ENCODE measurements around the gene ZNF692. TPM values are rescaled to one million over a fixed set of nuclear protein-coding genes. Genes with fewer than 3 reads are reported as not detected.
A peak's percentile ranks its signal among the peaks of the same experiment; 100 is the strongest.

Gene ZNF692
- total and polyA plus RNA-seq, 2 of the 13 experiments (the other 11 are each of a cell fraction or from before 2014, with no cell fraction given), result 27.3 to 45.8 TPM

DNA sequence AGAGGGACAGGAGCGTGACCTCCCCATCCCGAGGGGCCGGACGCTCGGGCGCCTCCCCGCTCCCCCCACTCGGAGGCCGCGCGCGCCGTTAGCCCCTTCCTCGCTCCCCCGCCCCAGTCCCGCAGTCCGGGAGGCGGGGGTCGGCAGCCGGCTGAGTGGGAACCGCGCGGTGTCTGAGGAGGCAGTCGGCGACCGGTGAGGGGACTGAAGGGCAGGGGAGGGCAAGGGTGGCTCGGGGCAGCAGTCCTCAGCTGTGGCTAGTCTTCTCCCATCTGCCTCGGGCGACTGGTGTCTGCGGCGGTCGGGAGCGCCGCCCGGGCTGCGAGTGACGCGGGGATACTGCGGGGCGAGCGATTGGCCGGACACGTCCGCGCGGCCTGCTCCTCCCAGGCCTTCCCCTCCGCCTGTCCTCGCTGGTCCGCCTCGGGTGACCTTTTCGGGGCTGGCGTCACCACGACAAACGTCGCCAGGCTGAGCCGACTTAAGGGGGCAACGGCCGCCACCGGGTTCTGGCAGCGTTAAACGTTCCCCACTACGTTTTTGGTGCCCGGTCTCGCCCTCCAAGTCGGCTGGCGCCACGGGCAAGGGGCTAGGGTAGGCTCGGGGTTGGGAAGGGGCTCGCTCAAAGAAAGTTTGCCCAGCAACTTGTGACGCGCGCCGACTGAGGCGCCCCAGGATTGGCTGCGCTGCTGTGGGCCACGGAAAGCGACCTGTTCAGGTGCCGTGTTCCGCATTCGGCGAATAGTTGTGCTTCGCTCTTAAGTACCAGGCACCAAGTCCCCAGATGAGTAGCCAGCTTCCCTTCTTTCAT, 20.3 kb downstream of the ZNF692 start (continued):
- 0 out of 2 replicates have a peak, but pooled peaks have one; percentile 13 for TF ChIP-seq HNF4A (CRISPR knock-in tag; IDR thresholded peaks at IDR 0.05)
- peak; percentile 84 for TF ChIP-seq NFYC (CRISPR knock-in tag; IDR thresholded peaks at IDR 0.05)
- no peak for TF ChIP-seq ZNF264 (CRISPR knock-in tag; IDR thresholded peaks at IDR 0.05)
- no peak for TF ChIP-seq KLF11 (CRISPR knock-in tag; IDR thresholded peaks at IDR 0.05)
- TF ChIP-seq, protein P1, sequence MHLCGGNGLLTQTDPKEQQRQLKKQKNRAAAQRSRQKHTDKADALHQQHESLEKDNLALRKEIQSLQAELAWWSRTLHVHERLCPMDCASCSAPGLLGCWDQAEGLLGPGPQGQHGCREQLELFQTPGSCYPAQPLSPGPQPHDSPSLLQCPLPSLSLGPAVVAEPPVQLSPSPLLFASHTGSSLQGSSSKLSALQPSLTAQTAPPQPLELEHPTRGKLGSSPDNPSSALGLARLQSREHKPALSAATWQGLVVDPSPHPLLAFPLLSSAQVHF (CRISPR knock-in tag; IDR thresholded peaks at IDR 0.05), result peak; percentile 66; the same call in 1 of the 2 replicates
- no peak for TF ChIP-seq ZNF562 (CRISPR knock-in tag; IDR thresholded peaks at IDR 0.05; ENCODE audit: borderline replicate concordance)
- peak; percentile 61 for TF ChIP-seq KMT2B (CRISPR knock-in tag; IDR thresholded peaks at IDR 0.05)
- TF ChIP-seq NFKBIZ (CRISPR knock-in tag; IDR thresholded peaks at IDR 0.05), result no peak
- TF ChIP-seq RXRB (CRISPR knock-in tag; IDR thresholded peaks at IDR 0.05; ENCODE audit: borderline replicate concordance), result peak; percentile 44
- 0 out of 2 replicates have a peak, but pooled peaks have one; percentile 20 for TF ChIP-seq CCDC6 (CRISPR knock-in tag; IDR thresholded peaks at IDR 0.05)
- peak; percentile 85 for TF ChIP-seq ZNF772 (CRISPR knock-in tag; IDR thresholded peaks at IDR 0.05)
- TF ChIP-seq ETV6 (CRISPR knock-in tag; conservative IDR thresholded peaks at IDR 0.05), result 0 out of 2 replicates have a peak, but pooled peaks have one; percentile 29
- TF ChIP-seq, protein P2, sequence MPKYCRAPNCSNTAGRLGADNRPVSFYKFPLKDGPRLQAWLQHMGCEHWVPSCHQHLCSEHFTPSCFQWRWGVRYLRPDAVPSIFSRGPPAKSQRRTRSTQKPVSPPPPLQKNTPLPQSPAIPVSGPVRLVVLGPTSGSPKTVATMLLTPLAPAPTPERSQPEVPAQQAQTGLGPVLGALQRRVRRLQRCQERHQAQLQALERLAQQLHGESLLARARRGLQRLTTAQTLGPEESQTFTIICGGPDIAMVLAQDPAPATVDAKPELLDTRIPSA (CRISPR knock-in tag; IDR thresholded peaks at IDR 0.05; ENCODE audit: borderline replicate concordance), result no peak; the same call in 1 of the 2 replicates
- TF ChIP-seq MXD4 (CRISPR knock-in tag; IDR thresholded peaks at IDR 0.05), result peak; percentile 27; the same call in 1 of the 2 replicates
- TF ChIP-seq CCAR2 (optimal IDR thresholded peaks at IDR 0.05; ENCODE audit: low read depth, low read length), result no peak
- no peak for TF ChIP-seq ZNF3 (CRISPR knock-in tag; IDR thresholded peaks at IDR 0.05)
- TF ChIP-seq ZNF235 (CRISPR knock-in tag; IDR thresholded peaks at IDR 0.05; ENCODE audit: borderline replicate concordance), result peak; percentile 57; the same call in 1 of the 2 replicates
- TF ChIP-seq, protein P3, sequence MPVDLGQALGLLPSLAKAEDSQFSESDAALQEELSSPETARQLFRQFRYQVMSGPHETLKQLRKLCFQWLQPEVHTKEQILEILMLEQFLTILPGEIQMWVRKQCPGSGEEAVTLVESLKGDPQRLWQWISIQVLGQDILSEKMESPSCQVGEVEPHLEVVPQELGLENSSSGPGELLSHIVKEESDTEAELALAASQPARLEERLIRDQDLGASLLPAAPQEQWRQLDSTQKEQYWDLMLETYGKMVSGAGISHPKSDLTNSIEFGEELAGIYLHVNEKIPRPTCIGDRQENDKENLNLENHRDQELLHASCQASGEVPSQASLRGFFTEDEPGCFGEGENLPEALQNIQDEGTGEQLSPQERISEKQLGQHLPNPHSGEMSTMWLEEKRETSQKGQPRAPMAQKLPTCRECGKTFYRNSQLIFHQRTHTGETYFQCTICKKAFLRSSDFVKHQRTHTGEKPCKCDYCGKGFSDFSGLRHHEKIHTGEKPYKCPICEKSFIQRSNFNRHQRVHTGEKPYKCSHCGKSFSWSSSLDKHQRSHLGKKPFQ (CRISPR knock-in tag; IDR thresholded peaks at IDR 0.05; ENCODE audit: insufficient replicate concordance), result no peak
- TF ChIP-seq, protein P4, sequence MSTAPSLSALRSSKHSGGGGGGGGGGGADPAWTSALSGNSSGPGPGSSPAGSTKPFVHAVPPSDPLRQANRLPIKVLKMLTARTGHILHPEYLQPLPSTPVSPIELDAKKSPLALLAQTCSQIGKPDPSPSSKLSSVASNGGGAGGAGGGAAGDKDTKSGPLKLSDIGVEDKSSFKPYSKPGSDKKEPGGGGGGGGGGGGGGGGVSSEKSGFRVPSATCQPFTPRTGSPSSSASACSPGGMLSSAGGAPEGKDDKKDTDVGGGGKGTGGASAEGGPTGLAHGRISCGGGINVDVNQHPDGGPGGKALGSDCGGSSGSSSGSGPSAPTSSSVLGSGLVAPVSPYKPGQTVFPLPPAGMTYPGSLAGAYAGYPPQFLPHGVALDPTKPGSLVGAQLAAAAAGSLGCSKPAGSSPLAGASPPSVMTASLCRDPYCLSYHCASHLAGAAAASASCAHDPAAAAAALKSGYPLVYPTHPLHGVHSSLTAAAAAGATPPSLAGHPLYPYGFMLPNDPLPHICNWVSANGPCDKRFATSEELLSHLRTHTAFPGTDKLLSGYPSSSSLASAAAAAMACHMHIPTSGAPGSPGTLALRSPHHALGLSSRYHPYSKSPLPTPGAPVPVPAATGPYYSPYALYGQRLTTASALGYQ (CRISPR knock-in tag; IDR thresholded peaks at IDR 0.05), result no peak; the same call in 1 of the 2 replicates
- TF ChIP-seq ZFP36L2 (CRISPR knock-in tag; IDR thresholded peaks at IDR 0.05), result peak; percentile 61; the same call in 1 of the 2 replicates
- peak; percentile 87; the same call in 1 of the 2 replicates for TF ChIP-seq ZNF749 (CRISPR knock-in tag; IDR thresholded peaks at IDR 0.05; ENCODE audit: borderline replicate concordance)
- no peak for TF ChIP-seq RORA (CRISPR knock-in tag; IDR thresholded peaks at IDR 0.05)
- TF ChIP-seq TCF7 (IDR thresholded peaks at IDR 0.05; ENCODE audit: low read depth), result no peak
- TF ChIP-seq SPEN (CRISPR knock-in tag; IDR thresholded peaks at IDR 0.05; ENCODE audit: low read depth), result peak; percentile 56; the same call in 1 of the 2 replicates
- no peak for TF ChIP-seq AGO1 (IDR thresholded peaks at IDR 0.05; ENCODE audit: low read depth, low read length, poor library complexity, severe bottlenecking)
- TF ChIP-seq BORCS8-MEF2B (CRISPR knock-in tag; IDR thresholded peaks at IDR 0.05), result peak; percentile 25; the same call in 1 of the 2 replicates

All from HepG2 (cell line).